Activated CD4-positive, alpha-beta T cell treated with anti-CD3 and anti-CD28 coated beads for 4 hours (primary cell): ENCODE data around the gene ZMIZ1.

ENCODE experiments used
- DNase-seq, 2 donors: peaks; one replicate each; pipeline ENCODE4 v3.0.0-alpha.2; 2020

Gene ZMIZ1

GRCh38 chr10:79220307-79220706, 151.5 kb downstream of the ZMIZ1 start:
- DNase-seq: no peak

GRCh38 chr10:79221110-79222051, 152.6 kb downstream of the ZMIZ1 start:
- DNase-seq: no peak

- no peak for DNase-seq
These were observed 153.4 kb downstream of the ZMIZ1 start for GRCh38 chr10:79222186-79222585.

- no peak for DNase-seq
These were observed 154.6 kb downstream of the ZMIZ1 start for GRCh38 chr10:79223091-79224048.

GRCh38 chr10:79224263-79224949, 155.6 kb downstream of the ZMIZ1 start:
- DNase-seq: no peak

- DNase-seq: no peak
These were observed 156.2 kb downstream of the ZMIZ1 start for GRCh38 chr10:79224992-79225391.

GRCh38 chr10:79226391-79227245, 157.9 kb downstream of the ZMIZ1 start:
- no peak for DNase-seq

GRCh38 chr10:79229071-79229541, 160.3 kb downstream of the ZMIZ1 start:
- no peak for DNase-seq

- no peak for DNase-seq
These were observed 161.1 kb downstream of the ZMIZ1 start for GRCh38 chr10:79229830-79230327.

GRCh38 chr10:79230328-79230830, 161.6 kb downstream of the ZMIZ1 start:
- DNase-seq: no peak

GRCh38 chr10:79230850-79231249, 162.1 kb downstream of the ZMIZ1 start:
- no peak for DNase-seq

GRCh38 chr10:79231908-79232307, 163.1 kb downstream of the ZMIZ1 start:
- no peak for DNase-seq

GRCh38 chr10:79232864-79233263, 164.1 kb downstream of the ZMIZ1 start:
- DNase-seq: no peak

GRCh38 chr10:79234391-79235315, 165.9 kb downstream of the ZMIZ1 start:
- no peak for DNase-seq

GRCh38 chr10:79235765-79236432, 167.1 kb downstream of the ZMIZ1 start:
- no peak for DNase-seq

- no peak for DNase-seq
These were observed 167.6 kb downstream of the ZMIZ1 start for GRCh38 chr10:79236433-79236765.

- DNase-seq: no peak
These were observed 168.8 kb downstream of the ZMIZ1 start for GRCh38 chr10:79237454-79238157.

GRCh38 chr10:79238158-79238520, 169.4 kb downstream of the ZMIZ1 start:
- no peak for DNase-seq

- DNase-seq: no peak
These were observed 169.8 kb downstream of the ZMIZ1 start for GRCh38 chr10:79238606-79239005.
